ENCODE data around the gene TEX26.

TEX26 gene

DNA sequence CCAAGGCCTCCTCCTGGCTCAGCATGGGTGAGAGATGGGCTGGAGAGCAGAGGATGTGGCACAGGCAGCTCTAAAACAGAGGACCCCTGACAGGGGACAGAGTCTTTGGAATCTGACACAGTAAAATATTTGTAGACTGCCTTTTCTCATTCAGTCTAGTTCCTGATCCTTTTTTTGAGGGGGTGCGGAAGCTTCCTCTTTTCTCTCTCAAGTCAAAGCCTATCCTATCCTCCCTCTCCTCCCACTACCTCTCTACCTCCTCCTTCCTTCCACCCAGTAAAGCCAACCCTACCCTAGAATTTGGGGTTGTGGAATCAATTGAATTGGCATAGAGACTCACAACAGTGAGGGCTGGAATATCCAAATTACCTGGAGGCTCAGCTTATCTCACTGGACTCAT is 82.0 kb downstream of the TEX26 start:
- no peak for DNase-seq

DNA sequence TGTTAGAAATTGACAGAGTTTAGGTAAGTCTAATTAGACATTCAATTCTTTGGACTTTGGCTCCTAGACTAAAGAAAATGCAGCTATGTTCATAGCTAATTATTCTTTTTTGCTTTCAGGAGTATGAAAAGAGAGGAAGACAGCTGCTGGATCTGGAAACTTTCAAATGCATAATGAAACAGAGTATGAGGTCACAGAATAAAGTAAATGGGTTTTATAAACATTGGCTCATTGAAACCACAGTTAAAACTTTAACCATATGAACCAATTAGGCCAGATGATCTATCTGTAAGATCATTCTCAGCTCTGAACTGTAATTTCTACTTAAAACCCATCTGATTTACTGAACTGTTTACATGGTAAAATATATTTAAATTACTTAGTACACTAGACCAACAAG is 82.7 kb downstream of the TEX26 start:
- no peak for DNase-seq

DNA sequence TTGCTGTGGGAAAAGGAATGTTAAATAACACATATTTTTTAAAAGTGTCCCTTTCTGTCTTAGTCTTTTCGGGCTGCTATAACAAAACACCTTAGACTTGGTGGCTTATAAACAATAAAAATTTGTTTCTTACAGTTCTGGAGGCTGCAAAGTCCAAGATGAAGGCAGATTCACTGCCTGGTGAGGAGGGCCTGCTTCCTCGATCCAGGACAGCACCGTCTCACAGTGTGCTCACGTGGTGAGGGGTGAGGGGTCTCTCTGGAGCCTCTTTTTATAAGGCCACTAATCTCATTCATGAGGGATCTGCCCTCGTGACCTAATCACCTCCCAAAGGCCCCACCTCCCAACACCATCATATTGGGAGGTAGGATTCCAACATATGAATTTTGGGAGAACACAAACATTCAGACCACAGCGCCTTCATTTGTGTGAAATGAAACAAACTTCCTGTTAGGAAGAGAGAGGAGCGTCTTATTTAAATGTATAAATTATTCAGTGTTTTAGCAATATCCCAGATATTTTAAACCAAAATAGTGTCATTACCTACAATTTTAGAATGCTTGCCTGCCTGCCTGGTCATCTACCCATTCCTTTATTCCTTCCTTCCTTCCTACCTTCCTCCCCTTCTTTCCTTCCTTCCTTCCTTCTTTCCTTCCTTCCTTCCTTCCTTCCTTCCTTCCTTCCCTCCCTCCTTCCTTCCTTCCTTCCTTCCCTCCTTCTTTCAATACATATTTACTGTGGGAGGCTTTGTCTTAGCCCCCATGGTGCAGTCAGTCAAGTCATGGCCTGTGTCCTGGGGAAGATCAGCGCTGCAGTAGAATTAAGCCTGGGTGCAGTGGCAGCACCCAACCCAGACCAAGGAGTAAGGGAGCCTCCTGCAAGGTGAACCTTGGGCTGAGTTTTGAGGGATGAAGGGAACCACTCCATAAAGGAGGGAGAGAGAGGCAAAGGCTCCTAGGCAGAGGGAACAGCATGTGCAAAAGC is 84.2 kb downstream of the TEX26 start:
- DNase-seq, result no peak

DNA sequence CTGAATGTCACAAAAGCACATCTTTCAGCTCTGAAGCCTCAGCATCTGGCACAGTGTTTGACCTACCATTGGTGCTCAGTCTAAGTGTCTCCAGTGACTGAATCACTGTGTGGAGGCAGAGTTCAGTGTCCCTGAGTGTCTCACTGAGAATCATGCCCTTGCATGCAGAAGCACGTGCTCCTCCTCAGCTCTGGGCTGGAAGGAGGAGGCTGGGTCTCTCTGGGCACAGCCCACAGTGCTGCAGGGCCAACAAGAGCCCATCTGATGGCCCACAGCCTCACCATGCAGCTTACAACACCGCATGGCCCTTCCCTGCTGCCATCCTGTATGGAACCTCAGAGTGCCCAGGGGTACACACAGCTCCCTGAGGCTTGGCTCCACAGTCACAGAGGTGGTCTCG is 86.1 kb downstream of the TEX26 start:
- no peak for DNase-seq

DNA sequence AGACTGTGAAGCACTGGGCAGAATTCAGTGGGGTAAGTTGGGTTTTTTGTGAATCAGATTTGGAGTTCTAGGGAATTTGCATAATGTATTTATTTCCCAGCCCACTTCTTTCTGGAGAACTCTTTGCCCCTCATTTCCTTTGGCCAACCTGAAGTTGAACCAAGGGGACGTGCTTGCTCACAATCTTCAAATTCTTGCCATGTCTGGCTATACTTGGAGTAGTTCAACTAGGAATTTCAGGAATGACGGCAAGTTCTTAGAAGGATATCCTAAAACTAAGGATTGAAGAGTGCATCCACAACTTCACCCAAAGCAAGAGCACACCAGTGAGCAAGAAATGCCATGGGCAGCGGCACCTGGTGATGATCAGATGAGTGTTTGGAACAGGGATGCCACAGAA is 88.5 kb downstream of the TEX26 start:
- no peak for DNase-seq

DNA sequence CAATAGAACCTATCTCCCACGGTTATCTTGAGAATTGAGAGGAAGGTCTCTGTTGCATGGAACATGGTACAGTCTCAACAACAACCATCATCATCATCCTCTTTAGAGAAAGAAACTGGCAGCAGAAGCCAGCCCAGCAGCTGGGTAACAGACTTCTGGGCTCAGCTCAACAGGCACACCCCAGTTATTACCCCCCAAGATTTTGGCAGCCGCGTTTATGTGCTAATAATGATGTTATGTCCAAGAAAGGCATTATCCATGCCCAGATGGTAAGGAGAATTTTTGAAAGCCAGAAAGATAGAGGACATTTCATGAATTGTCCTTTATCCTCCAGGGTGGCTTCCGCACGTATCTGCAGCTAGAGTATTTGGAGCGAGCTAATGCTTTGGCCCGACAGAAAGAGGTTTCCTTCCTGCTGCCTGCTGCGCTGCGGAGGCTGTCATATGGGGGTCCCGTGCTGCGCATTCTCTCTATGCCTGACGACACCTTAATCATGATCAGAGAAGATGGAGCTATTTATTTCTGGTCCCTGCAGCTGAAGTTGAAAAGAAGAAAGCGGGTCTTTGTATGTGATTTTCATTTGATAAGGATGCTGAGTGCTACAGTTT is 89.9 kb downstream of the TEX26 start:
- DNase-seq, result no peak

DNA sequence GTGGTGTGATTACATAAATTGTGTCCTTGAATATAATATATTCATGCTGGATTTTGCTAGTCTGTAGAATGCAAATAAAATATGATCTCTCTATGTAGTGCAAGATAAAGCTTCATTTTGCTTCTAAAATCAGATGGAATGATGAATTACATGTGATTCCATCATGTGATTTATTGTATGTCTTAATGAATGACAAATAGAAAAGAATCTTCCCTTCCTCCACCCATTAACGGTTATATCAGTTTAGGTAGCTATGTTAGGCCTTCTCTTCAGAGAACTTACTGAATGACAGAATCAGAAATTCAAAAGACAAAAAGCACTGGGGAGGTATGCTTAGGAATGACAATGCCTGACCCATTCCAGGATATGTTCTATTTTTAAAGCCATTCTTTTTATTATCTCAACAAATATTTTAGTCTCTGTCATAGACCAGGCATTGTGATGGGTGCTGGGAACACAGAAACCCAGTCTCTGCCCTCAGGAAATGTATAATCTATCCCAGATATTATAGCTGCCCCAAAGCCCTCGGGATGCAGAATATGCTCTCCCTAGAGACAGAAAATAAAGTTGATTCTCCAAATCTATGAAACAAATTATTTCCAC is 90.6 kb downstream of the TEX26 start:
- no peak for DNase-seq

Measured in NCI-H446 (cell line).